Measurements from ENCODE around the gene CD27.

The CD27 gene

DNA sequence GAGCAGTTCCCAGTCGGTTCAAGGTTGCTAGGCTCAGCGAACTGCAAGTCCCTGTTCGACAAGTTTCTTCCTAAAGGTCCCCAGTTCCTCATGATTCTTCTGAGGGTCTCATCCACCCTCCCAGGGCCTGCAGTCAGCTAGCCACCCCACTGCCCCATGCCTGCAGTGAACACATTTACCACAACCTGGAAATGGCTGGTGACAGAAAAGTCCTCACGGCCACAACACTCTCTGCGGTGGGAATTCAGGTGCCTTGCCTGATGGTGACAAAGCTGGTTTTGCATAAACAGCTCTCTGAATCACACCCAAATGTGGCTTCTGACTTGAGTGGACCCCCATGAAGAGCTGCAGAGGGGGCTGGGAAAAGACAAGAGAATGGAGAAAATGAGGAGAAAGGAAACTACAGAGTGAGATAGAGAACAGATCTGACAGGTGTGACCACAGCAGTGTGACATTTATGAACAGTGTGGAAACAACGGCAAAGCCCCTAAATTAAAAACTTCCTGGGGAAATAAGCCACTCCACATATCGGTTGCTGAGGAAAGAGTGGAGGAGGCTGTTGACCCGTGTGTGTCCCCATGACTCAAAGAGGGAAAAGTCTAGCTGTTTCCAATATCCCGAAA, 1.3 kb upstream of the CD27 start:
- Mint-ChIP-seq H3K4me3 (peak overlapping the region; percentile 28 to 42), H3K9me3 (no peaks in the 10 kb centered on the region), H3K27ac (peak overlapping the region; percentile 91), H3K27me3 (no peaks in the 10 kb centered on the region), H3K4me1 (peaks cover 55 to 82% of the 10 kb centered on the region in 2 donors), H3K36me3 (peaks cover 35 to 39% of the 10 kb centered on the region in 2 donors)
- DNase-seq (peak; percentile 20), ATAC-seq (replicated peaks) (peak; percentile 53 to 57)

DNA sequence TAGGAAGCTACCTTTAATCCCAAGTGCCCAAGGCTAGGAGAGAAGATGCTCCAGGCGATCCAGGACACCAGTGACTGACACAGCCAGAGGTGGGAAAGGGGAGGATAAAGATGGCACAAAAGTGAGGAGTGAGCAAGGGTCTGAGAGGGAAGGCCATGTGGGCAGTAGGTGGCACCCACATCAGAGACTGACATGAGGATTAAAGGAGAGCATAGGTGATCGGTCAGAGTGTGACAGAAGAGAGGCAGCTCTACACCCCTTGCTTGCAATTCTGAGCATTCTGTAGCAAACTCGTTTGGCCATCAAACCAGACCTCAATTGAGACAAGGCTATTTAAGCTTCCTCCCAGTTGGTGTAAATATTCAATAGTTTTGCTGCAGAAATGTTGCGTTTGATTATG, 724 bp upstream of the CD27 start:
- peak; percentile 20 to 30 for ATAC-seq (replicated peaks)
- H3K9me3 Mint-ChIP-seq = no peaks in the 10 kb centered on the region
- H3K4me3 Mint-ChIP-seq = peak overlapping the region; percentile 28 to 42
- no peak for DNase-seq
- H3K27me3 Mint-ChIP-seq = no peaks in the 10 kb centered on the region
- peaks cover 33 to 39% of the 10 kb centered on the region in 2 donors for H3K36me3 Mint-ChIP-seq
- peak overlapping the region; percentile 91 for H3K27ac Mint-ChIP-seq
- peaks cover 54 to 79% of the 10 kb centered on the region in 2 donors for H3K4me1 Mint-ChIP-seq

- Mint-ChIP-seq H3K9me3 (no peaks in the 10 kb centered on the region), H3K4me3 (peak overlapping the region; percentile 98 to 100), H3K4me1 (peaks cover 56 to 82% of the 10 kb centered on the region in 2 donors), H3K36me3 (peaks cover 50 to 64% of the 10 kb centered on the region in 2 donors), H3K27me3 (no peaks in the 10 kb centered on the region), H3K27ac (peak overlapping the region; percentile 99)
- ATAC-seq (replicated peaks) (no peak), DNase-seq (no peak)
Observed at GRCh38 chr12:6450091-6450868, 5.5 kb downstream of the CD27 start.

GRCh38 chr12:6450869-6451347, 6.2 kb downstream of the CD27 start:
- DNase-seq = no peak
- Mint-ChIP-seq H3K4me1 (peaks cover 52 to 76% of the 10 kb centered on the region in 2 donors), H3K27ac (peak overlapping the region; percentile 99), H3K36me3 (peaks cover 47 to 62% of the 10 kb centered on the region in 2 donors), H3K4me3 (peak overlapping the region; percentile 98 to 100), H3K9me3 (no peaks in the 10 kb centered on the region), H3K27me3 (no peaks in the 10 kb centered on the region)
- ATAC-seq (replicated peaks) = peak; percentile 2 to 15

- Mint-ChIP-seq H3K9me3 (no peaks in the 10 kb centered on the region), H3K27ac (peak within 1 kb of the TSS; percentile 99), H3K27me3 (no peaks in the 10 kb centered on the region), H3K36me3 (peaks cover 52 to 65% of the 10 kb centered on the region in 2 donors), H3K4me3 (peak within 1 kb of the TSS; percentile 98 to 100), H3K4me1 (peaks cover 47 to 71% of the 10 kb centered on the region in 2 donors)
- peak; percentile 80 for DNase-seq
- peak; percentile 89 to 90 for ATAC-seq (replicated peaks)
Observed at GRCh38 chr12:6451348-6452244, 6.8 kb downstream of the CD27 start, which contains the start of gene TAPBPL. TSS of gene TAPBPL (plus strand) at chr12:6452042. CDS start at chr12:6452249, 207 bp downstream.

- no peak for DNase-seq
- H3K4me1 Mint-ChIP-seq = peaks cover 46 to 71% of the 10 kb centered on the region in 2 donors
- peak overlapping the region; percentile 98 to 100 for H3K4me3 Mint-ChIP-seq
- no peaks in the 10 kb centered on the region for H3K9me3 Mint-ChIP-seq
- H3K27ac Mint-ChIP-seq = peak overlapping the region; percentile 99
- ATAC-seq (replicated peaks) = peak; percentile 12 to 19
- no peaks in the 10 kb centered on the region for H3K27me3 Mint-ChIP-seq
- H3K36me3 Mint-ChIP-seq = peaks cover 57 to 70% of the 10 kb centered on the region in 2 donors
Observed at GRCh38 chr12:6452245-6452943, 7.6 kb downstream of the CD27 start.

DNA sequence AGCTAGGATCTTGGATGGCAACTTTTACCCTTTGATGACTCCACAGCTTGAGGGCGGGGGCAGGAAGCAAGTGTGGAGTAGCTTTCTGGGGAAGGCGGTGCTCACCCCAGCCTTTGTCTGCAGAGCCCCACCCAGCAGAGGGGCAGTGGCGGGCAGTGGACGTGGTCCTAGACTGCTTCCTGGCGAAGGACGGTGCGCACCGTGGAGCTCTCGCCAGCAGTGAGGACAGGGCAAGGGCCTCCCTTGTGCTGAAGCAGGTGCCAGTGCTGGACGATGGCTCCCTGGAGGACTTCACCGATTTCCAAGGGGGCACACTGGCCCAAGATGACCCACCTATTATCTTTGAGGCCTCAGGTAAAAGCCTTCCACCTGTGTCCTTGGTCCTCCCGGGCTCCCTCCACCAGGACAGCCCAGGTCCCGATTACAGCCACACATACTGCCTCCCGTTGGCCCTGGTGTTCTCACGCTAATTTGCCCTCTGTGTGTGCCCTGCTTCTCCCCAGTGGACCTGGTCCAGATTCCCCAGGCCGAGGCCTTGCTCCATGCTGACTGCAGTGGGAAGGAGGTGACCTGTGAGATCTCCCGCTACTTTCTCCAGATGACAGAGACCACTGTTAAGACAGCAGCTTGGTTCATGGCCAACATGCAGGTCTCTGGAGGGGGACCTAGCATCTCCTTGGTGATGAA, 8.3 kb downstream of the CD27 start:
- H3K9me3 Mint-ChIP-seq = no peaks in the 10 kb centered on the region
- no peak for DNase-seq
- H3K27me3 Mint-ChIP-seq = no peaks in the 10 kb centered on the region
- ATAC-seq (replicated peaks) = no peak
- H3K4me1 Mint-ChIP-seq = peaks cover 43 to 71% of the 10 kb centered on the region in 2 donors
- H3K4me3 Mint-ChIP-seq = peak overlapping the region; percentile 98 to 100
- H3K27ac Mint-ChIP-seq = peak overlapping the region; percentile 99
- H3K36me3 Mint-ChIP-seq = peaks cover 53 to 69% of the 10 kb centered on the region in 2 donors

GRCh38 chr12:6457220-6457945, 12.6 kb downstream of the CD27 start:
- peaks cover 74 to 92% of the 10 kb centered on the region in 2 donors for H3K36me3 Mint-ChIP-seq
- peaks cover 56 to 83% of the 10 kb centered on the region in 2 donors for H3K4me1 Mint-ChIP-seq
- peak overlapping the region; percentile 11 to 36 for H3K4me3 Mint-ChIP-seq
- no peaks in the 10 kb centered on the region for H3K27me3 Mint-ChIP-seq
- DNase-seq (no peak), ATAC-seq (replicated peaks) (no peak)
- H3K27ac Mint-ChIP-seq = peak overlapping the region; percentile 88
- H3K9me3 Mint-ChIP-seq = no peaks in the 10 kb centered on the region

GRCh38 chr12:6458281-6459003, 13.7 kb downstream of the CD27 start:
- peaks cover 76 to 92% of the 10 kb centered on the region in 2 donors for H3K36me3 Mint-ChIP-seq
- ATAC-seq (replicated peaks) = no peak
- H3K4me3 Mint-ChIP-seq = peak overlapping the region; percentile 12 to 27

GRCh38 chr12:6459004-6459337, 14.2 kb downstream of the CD27 start:
- Mint-ChIP-seq H3K27ac (peak overlapping the region; percentile 78), H3K4me1 (peaks cover 61 to 84% of the 10 kb centered on the region in 2 donors), H3K36me3 (peaks cover 76 to 91% of the 10 kb centered on the region in 2 donors), H3K4me3 (peak overlapping the region in 1 of 2 donors; percentile 12), H3K9me3 (no peaks in the 10 kb centered on the region), H3K27me3 (no peaks in the 10 kb centered on the region)
- ATAC-seq (replicated peaks) (no peak), DNase-seq (no peak)

More at GRCh38 chr12:6458281-6459003, 13.7 kb downstream of the CD27 start:
- Mint-ChIP-seq H3K9me3 (no peaks in the 10 kb centered on the region), H3K4me1 (peaks cover 60 to 84% of the 10 kb centered on the region in 2 donors), H3K27me3 (no peaks in the 10 kb centered on the region), H3K27ac (peak overlapping the region; percentile 78)
- DNase-seq = no peak

- DNase-seq = no peak
- Mint-ChIP-seq H3K9me3 (no peaks in the 10 kb centered on the region), H3K4me1 (peaks cover 71 to 91% of the 10 kb centered on the region in 2 donors), H3K27ac (peak overlapping the region; percentile 95), H3K36me3 (peaks cover 82 to 91% of the 10 kb centered on the region in 2 donors), H3K4me3 (peak overlapping the region; percentile 49 to 77), H3K27me3 (no peaks in the 10 kb centered on the region)
- ATAC-seq (replicated peaks) = peak; percentile 4 to 10
Observed at GRCh38 chr12:6460751-6461371, 16.1 kb downstream of the CD27 start.

Data from stimulated activated naive B cell treated with anti-CD40 and anti-IgM and Interleukin-4, amounts not matched to agents 10 μg/mL and 1 μg/mL and 100 μg/mL, for 72 hours (primary cell).